ENCODE measurements around the gene LRMDA. TPM values are rescaled to one million over a fixed set of nuclear protein-coding genes. Genes with fewer than 3 reads are reported as not detected.

Gene LRMDA
- total RNA-seq, 3 donors from 2014 or later (not counting 1 experiment from before 2014, with no cell fraction given), result 1.4 to 2.4 (median 2.1) TPM

- Mint-ChIP-seq H3K9me3 (no peaks in the 10 kb centered on the region), H3K27me3 (ENCODE audit: low read depth in 2 of 2) (peaks cover 3 to 9% of the 10 kb centered on the region in 2 donors), H3K4me3 (no peak overlapping the region), H3K36me3 (no peaks in the 10 kb centered on the region), H3K27ac (no peak overlapping the region), H3K4me1 (no peaks in the 10 kb centered on the region)
- ATAC-seq, result no peak
- TF ChIP-seq CTCF (IDR thresholded peaks at IDR 0.05), result no peak
- Histone ChIP-seq H3K4me3 (ENCODE audit: low read length) (no peak overlapping the region), H3K36me3 (ENCODE audit: control insufficient read depth, insufficient read depth, low read length) (no peaks in the 10 kb centered on the region), H3K4me1 (ENCODE audit: control insufficient read depth, insufficient read depth, low read length) (no peaks in the 10 kb centered on the region), H3K9me3 (ENCODE audit: control insufficient read depth, insufficient read depth, low read length) (no peaks in the 10 kb centered on the region), H3K27me3 (ENCODE audit: control insufficient read depth, insufficient read depth, low read length) (no peaks in the 10 kb centered on the region), H3K27ac (ENCODE audit: low read length) (no peak overlapping the region)
- intact Hi-C loops (cut with micrococcal nuclease), result no loop called here
- DNase-seq, result no peak
- WGBS (ENCODE audit: insufficient coverage), result 75% methylated on average over 8 of the region's 8 CpGs
These were observed 201.5 kb downstream of the LRMDA start for GRCh38 chr10:75632805-75633462.

GRCh38 chr10:75633568-75633967 is 202.1 kb downstream of the LRMDA start:
- 81% methylated on average over 2 of the region's 2 CpGs for WGBS (ENCODE audit: insufficient coverage)
- no peak for DNase-seq
- no peaks in the 10 kb centered on the region for H3K36me3 ChIP-seq (ENCODE audit: control insufficient read depth, insufficient read depth, low read length)
- H3K27ac Mint-ChIP-seq, result no peak overlapping the region
- H3K4me3 Mint-ChIP-seq, result no peak overlapping the region
- no peak for ATAC-seq
- intact Hi-C loops (cut with micrococcal nuclease), result no loop called here
- no peaks in the 10 kb centered on the region for H3K27me3 ChIP-seq (ENCODE audit: control insufficient read depth, insufficient read depth, low read length)
- H3K27ac ChIP-seq (ENCODE audit: low read length), result no peak overlapping the region
- H3K4me1 ChIP-seq (ENCODE audit: control insufficient read depth, insufficient read depth, low read length), result no peaks in the 10 kb centered on the region
- no peaks in the 10 kb centered on the region for H3K36me3 Mint-ChIP-seq
- peaks cover 6 to 15% of the 10 kb centered on the region in 2 donors for H3K27me3 Mint-ChIP-seq (ENCODE audit: low read depth in 2 of 2)
- H3K4me1 Mint-ChIP-seq, result no peaks in the 10 kb centered on the region
- TF ChIP-seq CTCF (IDR thresholded peaks at IDR 0.05), result no peak
- H3K9me3 Mint-ChIP-seq, result no peaks in the 10 kb centered on the region
- H3K4me3 ChIP-seq (ENCODE audit: low read length), result no peak overlapping the region
- no peaks in the 10 kb centered on the region for H3K9me3 ChIP-seq (ENCODE audit: control insufficient read depth, insufficient read depth, low read length)

GRCh38 chr10:75634947-75635346 is 203.5 kb downstream of the LRMDA start:
- WGBS (ENCODE audit: insufficient coverage), result 92% methylated on average over 2 of the region's 2 CpGs
- TF ChIP-seq CTCF (IDR thresholded peaks at IDR 0.05), result no peak
- H3K27me3 Mint-ChIP-seq (ENCODE audit: low read depth in 2 of 2), result peaks cover 17 to 24% of the 10 kb centered on the region in 2 donors
- H3K9me3 Mint-ChIP-seq, result no peaks in the 10 kb centered on the region
- H3K27ac Mint-ChIP-seq, result no peak overlapping the region
- Histone ChIP-seq H3K9me3 (ENCODE audit: control insufficient read depth, insufficient read depth, low read length) (no peaks in the 10 kb centered on the region), H3K27me3 (ENCODE audit: control insufficient read depth, insufficient read depth, low read length) (no peaks in the 10 kb centered on the region), H3K4me3 (ENCODE audit: low read length) (no peak overlapping the region), H3K27ac (ENCODE audit: low read length) (no peak overlapping the region), H3K4me1 (ENCODE audit: control insufficient read depth, insufficient read depth, low read length) (no peaks in the 10 kb centered on the region), H3K36me3 (ENCODE audit: control insufficient read depth, insufficient read depth, low read length) (no peaks in the 10 kb centered on the region)
- DNase-seq (no peak), ATAC-seq (no peak)
- H3K4me1 Mint-ChIP-seq, result no peaks in the 10 kb centered on the region
- no peak overlapping the region for H3K4me3 Mint-ChIP-seq
- intact Hi-C loops (cut with micrococcal nuclease), result no loop called here
- no peaks in the 10 kb centered on the region for H3K36me3 Mint-ChIP-seq

GRCh38 chr10:75638752-75639151 is 207.3 kb downstream of the LRMDA start:
- ATAC-seq, result no peak
- H3K4me3 ChIP-seq (ENCODE audit: low read length), result no peak overlapping the region
- H3K27ac ChIP-seq (ENCODE audit: low read length), result no peak overlapping the region
- intact Hi-C loops (cut with micrococcal nuclease), result no loop called here
- no peaks in the 10 kb centered on the region for H3K9me3 ChIP-seq (ENCODE audit: control insufficient read depth, insufficient read depth, low read length)
- H3K27me3 Mint-ChIP-seq (ENCODE audit: low read depth in 2 of 2), result peaks cover 23 to 24% of the 10 kb centered on the region in 2 donors
- no peaks in the 10 kb centered on the region for H3K36me3 Mint-ChIP-seq
- H3K36me3 ChIP-seq (ENCODE audit: control insufficient read depth, insufficient read depth, low read length), result no peaks in the 10 kb centered on the region
- no peaks in the 10 kb centered on the region for H3K9me3 Mint-ChIP-seq
- H3K4me3 Mint-ChIP-seq, result no peak overlapping the region
- no peaks in the 10 kb centered on the region for H3K4me1 Mint-ChIP-seq
- WGBS (ENCODE audit: insufficient coverage), result 83% methylated on average over 2 of the region's 2 CpGs
- no peak for DNase-seq
- no peaks in the 10 kb centered on the region for H3K27me3 ChIP-seq (ENCODE audit: control insufficient read depth, insufficient read depth, low read length)
- H3K4me1 ChIP-seq (ENCODE audit: control insufficient read depth, insufficient read depth, low read length), result no peaks in the 10 kb centered on the region
- no peak for TF ChIP-seq CTCF (IDR thresholded peaks at IDR 0.05)
- no peak overlapping the region for H3K27ac Mint-ChIP-seq

Measured in natural killer cell (primary cell).